HT1080 (cell line): ENCODE results near the gene HSPA1B. TPM values are rescaled to one million over a fixed set of nuclear protein-coding genes. Genes with fewer than 3 reads are reported as not detected.

Experiments used
- DNase-seq: peaks from one replicate; pipeline ENCODE4 v3.0.0-alpha.2; 2015; ENCODE audit warnings: low read depth
- small RNA-seq: library from RNA; depleted of rRNA; stranded (forward); fragments of <200 nt; gene quantifications from one replicate; pipeline ENCODE3, GENCODE V24; 2014
- total RNA-seq: library from RNA; depleted of rRNA; stranded (reverse); fragments of >200 nt; shearing (Covaris generic); gene quantifications from 2 replicates; pipeline ENCODE4 v1.2.3, GENCODE V29; 2014; rRNA removed

The HSPA1B gene
- total RNA-seq, 1 experiment from 2014 or later, result 134 TPM

DNA sequence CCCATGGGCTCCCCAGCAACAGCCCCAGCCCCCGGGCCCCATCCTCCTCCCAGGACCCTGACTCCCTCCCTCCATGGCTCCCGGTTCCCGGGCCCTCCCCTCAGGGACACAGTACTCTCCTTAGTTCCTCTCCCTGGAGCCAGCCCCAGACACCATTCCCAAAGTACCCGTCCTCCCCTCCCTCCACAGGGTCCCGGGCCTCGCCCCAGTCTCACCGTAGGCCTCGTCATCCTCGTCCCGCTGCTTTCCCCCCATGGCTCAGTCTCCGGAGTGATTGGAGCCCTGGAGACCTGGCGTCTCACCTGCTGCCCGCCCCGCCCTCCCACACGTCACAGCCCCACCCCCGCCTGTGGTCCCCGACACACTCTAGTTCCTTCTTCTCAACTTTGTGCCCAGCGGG lies 51.2 kb downstream of the HSPA1B start, which contains the start of gene SLC44A4:
Gene SLC44A4, minus strand, starts transcription at position 272 of the 400 bp plus-strand sequence. Its CDS starts 17 bp downstream, at position 255.
- no peak for DNase-seq

DNA sequence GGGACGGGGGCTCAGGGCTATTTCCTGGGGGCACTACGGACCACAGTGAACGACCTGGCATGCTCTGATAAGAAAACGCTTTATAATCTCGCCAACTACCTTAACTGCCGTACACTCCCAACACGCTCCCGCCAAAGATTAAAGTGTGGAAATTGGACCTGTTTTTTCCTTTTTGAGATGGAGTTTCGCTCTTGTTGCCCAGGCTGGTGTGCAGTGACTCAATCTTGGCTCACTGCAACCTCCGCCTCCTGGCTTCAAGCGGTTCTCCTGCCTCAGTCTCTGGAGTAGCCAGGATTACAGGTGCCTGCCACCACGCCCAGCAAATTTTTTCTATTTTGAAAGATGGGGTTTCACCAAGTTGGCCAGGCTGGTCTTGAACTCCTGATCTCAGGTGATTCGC lies 51.6 kb downstream of the HSPA1B start:
- DNase-seq, result no peak

Small RNA genes within 50 kb of the gene (small RNA-seq; reads per million reads assigned to genes)
- gene RF00019 (not detected), gene SNORD48 (816 reads per million, percentile 98 among the genes with 10 or more reads in this experiment), gene SNORD52 (not detected)

Other genes with a start within 250 kb of the HSPA1B start
- gene LTB, start 245.3 kb upstream of the HSPA1B start, total RNA-seq, result not detected in 2 replicates
- not detected in 2 replicates for gene LST1, start 241.5 kb upstream of the HSPA1B start, total RNA-seq
- not detected in 2 replicates for gene NCR3, start 234.7 kb upstream of the HSPA1B start, total RNA-seq
- not detected in 2 replicates for gene AIF1, start 212.5 kb upstream of the HSPA1B start, total RNA-seq
- 93.0 and 115 TPM in 2 replicates for gene PRRC2A, start 207.0 kb upstream of the HSPA1B start, total RNA-seq
- gene BAG6, start 175.1 kb upstream of the HSPA1B start, total RNA-seq, result 196 and 211 TPM in 2 replicates
- gene APOM, start 171.8 kb upstream of the HSPA1B start, total RNA-seq, result 1.8 and 2.5 TPM in 2 replicates
- 21.8 and 22.8 TPM in 2 replicates for gene C6orf47, start 167.0 kb upstream of the HSPA1B start, total RNA-seq
- gene GPANK1, start 162.7 kb upstream of the HSPA1B start, total RNA-seq, result 37.5 and 38.5 TPM in 2 replicates
- gene CSNK2B, start 161.7 kb upstream of the HSPA1B start, total RNA-seq, result 272 and 357 TPM in 2 replicates
- gene LY6G5B, start 157.8 kb upstream of the HSPA1B start, total RNA-seq, result 0.88 and 2.6 TPM in 2 replicates
- gene LY6G5C, start 146.7 kb upstream of the HSPA1B start, total RNA-seq, result 0.47 and 3.6 TPM in 2 replicates
- 21.6 and 26.5 TPM in 2 replicates for gene ABHD16A, start 124.4 kb upstream of the HSPA1B start, total RNA-seq
- gene LY6G6F, start 120.9 kb upstream of the HSPA1B start, total RNA-seq, result not detected in 2 replicates
- not detected in 2 replicates for gene LY6G6D, start 112.4 kb upstream of the HSPA1B start, total RNA-seq
- not detected in 2 replicates for gene LY6G6C, start 106.0 kb upstream of the HSPA1B start, total RNA-seq
- not detected in 2 replicates for gene MPIG6B, start 104.4 kb upstream of the HSPA1B start, total RNA-seq
- 36.0 and 36.2 TPM in 2 replicates for gene DDAH2, start 98.4 kb upstream of the HSPA1B start, total RNA-seq
- 1,383 and 1,400 TPM in 2 replicates for gene CLIC1, start 91.2 kb upstream of the HSPA1B start, total RNA-seq
- 9.5 and 10.2 TPM in 2 replicates for gene MSH5, start 87.7 kb upstream of the HSPA1B start, total RNA-seq
- gene SAPCD1, start 65.1 kb upstream of the HSPA1B start, total RNA-seq, result 0.64 and 3.5 TPM in 2 replicates
- 0.77 and 0.79 TPM in 2 replicates for gene VWA7, start 50.4 kb upstream of the HSPA1B start, total RNA-seq
- 63.0 and 76.4 TPM in 2 replicates for gene VARS1, start 32.0 kb upstream of the HSPA1B start, total RNA-seq
- 104 and 115 TPM in 2 replicates for gene LSM2, start 20.8 kb upstream of the HSPA1B start, total RNA-seq
- gene HSPA1L, start 12.5 kb upstream of the HSPA1B start, total RNA-seq, result 0.73 and 1.3 TPM in 2 replicates
- 99.6 and 108 TPM in 2 replicates for gene HSPA1A, start 12.2 kb upstream of the HSPA1B start, total RNA-seq
- gene NEU1, start 35.1 kb downstream of the HSPA1B start, total RNA-seq, result 46.3 and 49.5 TPM in 2 replicates
- 0.45 TPM in 1 of 2 replicates, not detected in the other for gene SLC44A4, start 51.3 kb downstream of the HSPA1B start, total RNA-seq
- 56.7 and 57.5 TPM in 2 replicates for gene EHMT2, start 70.0 kb downstream of the HSPA1B start, total RNA-seq
- 10.8 and 15.1 TPM in 2 replicates for gene ZBTB12, start 74.3 kb downstream of the HSPA1B start, total RNA-seq
- 0.13 TPM in 1 of 2 replicates, not detected in the other for gene C2, start 100.0 kb downstream of the HSPA1B start, total RNA-seq
- not detected in 2 replicates for gene CFB, start 118.4 kb downstream of the HSPA1B start, total RNA-seq
- 109 and 116 TPM in 2 replicates for gene NELFE, start 131.2 kb downstream of the HSPA1B start, total RNA-seq
- gene SKIC2, start 131.4 kb downstream of the HSPA1B start, total RNA-seq, result 31.4 and 39.0 TPM in 2 replicates
- gene DXO, start 144.4 kb downstream of the HSPA1B start, total RNA-seq, result 25.4 and 30.1 TPM in 2 replicates
- 0.40 TPM in 1 of 2 replicates, not detected in the other for gene C4A, start 154.3 kb downstream of the HSPA1B start, total RNA-seq
- gene C4B, start 187.1 kb downstream of the HSPA1B start, total RNA-seq, result 0.27 and 1.2 TPM in 2 replicates
- gene CYP21A2, start 210.7 kb downstream of the HSPA1B start, total RNA-seq, result not detected in 2 replicates